ENCODE results near the gene ARRB2. TPM values are rescaled to one million over a fixed set of nuclear protein-coding genes. Genes with fewer than 3 reads are reported as not detected.
"Not testable (repeated sequence)": the region's sequence is repeated elsewhere in the genome, so short reads cannot be mapped to it uniquely, and the experiment has no call there.

Gene ARRB2
- total and polyA plus RNA-seq, 2 experiments from 2014 or later: 17.3 to 23.3 TPM

DNA sequence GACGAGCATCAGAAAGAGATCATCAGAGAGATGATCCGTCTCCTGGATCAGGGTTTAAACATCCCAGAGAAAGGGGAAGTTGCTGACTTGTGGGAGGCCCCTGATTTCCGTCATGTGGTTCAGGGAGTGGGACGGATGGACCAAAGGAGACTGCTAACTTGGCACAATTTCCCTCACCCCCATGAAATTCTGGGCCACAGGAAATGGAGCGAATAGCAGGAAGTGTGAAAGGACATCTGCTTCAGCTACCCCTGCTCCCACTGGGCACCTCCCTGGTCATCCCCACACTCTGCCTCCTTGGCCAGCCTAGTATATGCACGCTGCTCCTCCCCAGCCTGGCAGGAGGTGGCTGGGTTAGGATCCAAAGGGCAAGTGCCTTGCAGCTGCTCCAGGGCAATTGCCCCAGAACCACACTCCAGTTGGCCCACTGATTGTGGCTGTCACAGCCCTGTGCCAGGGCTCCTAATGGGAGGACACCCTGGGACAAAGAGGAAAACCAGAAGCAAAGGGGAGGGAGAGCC, 1.3 kb downstream of the ARRB2 start:
- Histone ChIP-seq H3K9me3 (ENCODE audit: low read depth) (no peaks in the 10 kb centered on the region), H3K4me3 (no peak overlapping the region), H3K36me3 (no peaks in the 10 kb centered on the region), H3K27me3 (peaks cover 3% of the 10 kb centered on the region), H3K27ac (no peak overlapping the region), H3K4me1 (ENCODE audit: low read depth) (no peaks in the 10 kb centered on the region)
- no peak for DNase-seq (ENCODE audit: low read depth in 1 of 2, low spot score in 1 of 2)
- TF ChIP-seq, protein P1, sequence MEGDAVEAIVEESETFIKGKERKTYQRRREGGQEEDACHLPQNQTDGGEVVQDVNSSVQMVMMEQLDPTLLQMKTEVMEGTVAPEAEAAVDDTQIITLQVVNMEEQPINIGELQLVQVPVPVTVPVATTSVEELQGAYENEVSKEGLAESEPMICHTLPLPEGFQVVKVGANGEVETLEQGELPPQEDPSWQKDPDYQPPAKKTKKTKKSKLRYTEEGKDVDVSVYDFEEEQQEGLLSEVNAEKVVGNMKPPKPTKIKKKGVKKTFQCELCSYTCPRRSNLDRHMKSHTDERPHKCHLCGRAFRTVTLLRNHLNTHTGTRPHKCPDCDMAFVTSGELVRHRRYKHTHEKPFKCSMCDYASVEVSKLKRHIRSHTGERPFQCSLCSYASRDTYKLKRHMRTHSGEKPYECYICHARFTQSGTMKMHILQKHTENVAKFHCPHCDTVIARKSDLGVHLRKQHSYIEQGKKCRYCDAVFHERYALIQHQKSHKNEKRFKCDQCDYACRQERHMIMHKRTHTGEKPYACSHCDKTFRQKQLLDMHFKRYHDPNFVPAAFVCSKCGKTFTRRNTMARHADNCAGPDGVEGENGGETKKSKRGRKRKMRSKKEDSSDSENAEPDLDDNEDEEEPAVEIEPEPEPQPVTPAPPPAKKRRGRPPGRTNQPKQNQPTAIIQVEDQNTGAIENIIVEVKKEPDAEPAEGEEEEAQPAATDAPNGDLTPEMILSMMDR (IDR thresholded peaks at IDR 0.05; ENCODE audit: low read depth, low read length): no peak

DNA sequence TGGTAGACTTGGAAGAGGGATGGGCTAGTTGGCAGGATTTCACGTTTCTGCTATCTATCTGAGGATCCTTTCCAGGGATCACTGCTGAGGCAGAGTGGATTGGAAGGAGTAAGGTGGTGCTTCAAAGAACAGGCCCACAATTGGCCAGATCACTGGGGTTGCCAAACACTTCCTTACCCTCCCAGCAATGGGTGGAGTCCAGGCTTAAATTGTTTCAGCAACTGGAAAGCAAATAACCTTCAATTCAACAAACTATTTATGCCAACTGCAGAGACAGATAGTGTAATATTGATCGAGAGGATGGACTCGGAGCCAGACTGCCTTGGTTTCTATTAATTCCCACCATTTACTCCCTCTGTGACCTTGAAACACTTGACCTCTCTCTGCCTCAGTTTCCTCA, 2.1 kb downstream of the ARRB2 start:
- Histone ChIP-seq H3K4me3 (no peak overlapping the region), H3K27me3 (peaks cover 3% of the 10 kb centered on the region), H3K4me1 (ENCODE audit: low read depth) (no peaks in the 10 kb centered on the region), H3K36me3 (no peaks in the 10 kb centered on the region), H3K27ac (no peak overlapping the region), H3K9me3 (ENCODE audit: low read depth) (no peaks in the 10 kb centered on the region)
- TF ChIP-seq, protein P1 (IDR thresholded peaks at IDR 0.05; ENCODE audit: low read depth, low read length): no peak
- no peak for DNase-seq (ENCODE audit: low read depth in 1 of 2, low spot score in 1 of 2)

DNA sequence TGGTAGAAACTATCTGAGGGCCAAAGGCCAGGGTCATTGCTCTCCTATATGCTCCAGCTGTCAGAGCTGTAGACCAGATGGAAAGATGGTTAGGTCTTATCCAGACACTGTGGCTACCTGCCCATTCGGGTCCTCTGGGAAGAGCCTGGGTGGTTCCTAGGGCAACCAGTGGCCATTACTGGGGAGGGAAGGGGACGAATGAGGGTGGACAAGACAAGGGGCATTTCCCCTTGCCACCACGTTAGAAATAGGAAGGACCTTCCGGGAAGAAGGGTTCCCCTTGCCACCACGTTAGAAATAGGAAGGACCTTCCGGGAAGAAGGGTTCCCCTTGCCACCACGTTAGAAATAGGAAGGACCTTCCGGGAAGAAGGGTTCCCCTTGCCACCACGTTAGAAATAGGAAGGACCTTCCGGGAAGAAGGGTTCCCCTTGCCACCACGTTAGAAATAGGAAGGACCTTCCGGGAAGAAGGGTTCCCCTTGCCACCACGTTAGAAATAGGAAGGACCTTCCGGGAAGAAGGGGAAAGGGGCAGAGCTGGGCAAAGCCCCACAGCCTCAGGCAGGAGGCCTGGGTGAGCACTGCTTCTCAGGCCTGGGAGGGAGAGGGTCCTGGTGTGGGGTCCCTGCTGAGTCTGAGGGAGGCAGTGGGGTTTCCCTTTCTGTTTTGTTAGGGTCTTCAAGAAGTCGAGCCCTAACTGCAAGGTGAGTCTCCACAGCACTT, 4.1 kb downstream of the ARRB2 start:
- not testable (repeated sequence) for H3K4me3 ChIP-seq; H3K9me3 ChIP-seq (ENCODE audit: low read depth); DNase-seq (ENCODE audit: low read depth in 1 of 2, low spot score in 1 of 2); H3K27ac ChIP-seq; H3K27me3 ChIP-seq; H3K36me3 ChIP-seq; H3K4me1 ChIP-seq (ENCODE audit: low read depth)

DNA sequence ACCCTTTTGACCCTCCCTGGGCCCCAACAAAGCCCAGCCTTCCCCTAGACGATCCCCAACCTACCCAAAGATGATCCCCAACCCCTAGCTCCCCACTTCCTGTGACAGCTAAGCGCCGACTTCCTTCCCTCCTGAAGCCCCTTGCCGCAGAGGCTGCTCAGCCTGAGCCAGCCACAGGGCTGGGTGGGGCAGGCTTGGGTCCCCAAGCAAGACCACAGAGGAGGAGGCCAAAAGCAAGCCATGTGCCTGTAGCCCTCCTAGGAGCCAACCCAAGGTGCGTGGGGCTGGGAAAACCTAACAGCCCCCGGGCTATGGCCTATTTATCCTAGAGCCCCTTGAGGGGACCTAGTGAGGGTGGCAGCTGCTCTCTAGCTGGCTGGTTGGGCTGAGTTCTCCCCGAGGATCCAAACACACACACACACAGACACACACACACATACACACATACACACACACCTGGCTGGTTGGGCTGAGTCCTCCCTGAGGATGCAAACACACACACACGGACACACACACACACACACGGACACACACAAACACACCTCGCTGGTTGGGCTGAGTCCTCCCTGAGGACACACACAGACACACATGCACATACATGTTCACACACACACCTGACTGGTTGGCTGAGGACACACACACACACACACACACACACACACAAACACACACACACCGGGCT, 4.8 kb downstream of the ARRB2 start:
- H3K36me3 ChIP-seq: no peaks in the 10 kb centered on the region
- peaks cover 3% of the 10 kb centered on the region for H3K27me3 ChIP-seq
- DNase-seq (ENCODE audit: low read depth in 1 of 2, low spot score in 1 of 2): no peak
- no peak overlapping the region for H3K4me3 ChIP-seq
- H3K9me3 ChIP-seq (ENCODE audit: low read depth): no peaks in the 10 kb centered on the region
- H3K27ac ChIP-seq: no peak overlapping the region
- H3K4me1 ChIP-seq (ENCODE audit: low read depth): no peaks in the 10 kb centered on the region
- TF ChIP-seq, protein P1 (IDR thresholded peaks at IDR 0.05; ENCODE audit: low read depth, low read length): no peak

DNA sequence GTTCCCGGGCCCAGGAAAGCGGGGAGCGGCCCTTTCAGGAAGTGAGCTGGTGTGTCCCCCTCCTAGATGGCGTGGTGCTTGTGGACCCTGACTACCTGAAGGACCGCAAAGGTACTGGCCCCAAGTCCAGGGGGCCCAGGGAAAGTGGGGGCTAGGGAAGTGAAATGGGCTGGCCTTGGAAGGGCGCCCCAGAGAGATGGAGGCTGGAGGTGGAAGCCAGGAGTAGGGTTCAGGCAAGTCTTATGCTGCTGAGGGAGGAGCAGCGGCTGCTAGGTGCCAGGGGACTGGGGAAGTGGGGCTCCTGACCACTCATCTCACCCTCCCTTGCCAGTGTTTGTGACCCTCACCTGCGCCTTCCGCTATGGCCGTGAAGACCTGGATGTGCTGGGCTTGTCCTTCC, 5.6 kb downstream of the ARRB2 start:
- Histone ChIP-seq H3K9me3 (ENCODE audit: low read depth) (no peaks in the 10 kb centered on the region), H3K27ac (no peak overlapping the region), H3K4me3 (no peak overlapping the region), H3K4me1 (ENCODE audit: low read depth) (no peaks in the 10 kb centered on the region), H3K36me3 (no peaks in the 10 kb centered on the region), H3K27me3 (peaks cover 3% of the 10 kb centered on the region)
- TF ChIP-seq, protein P1 (IDR thresholded peaks at IDR 0.05; ENCODE audit: low read depth, low read length): no peak
- no peak for DNase-seq (ENCODE audit: low read depth in 1 of 2, low spot score in 1 of 2)

DNA sequence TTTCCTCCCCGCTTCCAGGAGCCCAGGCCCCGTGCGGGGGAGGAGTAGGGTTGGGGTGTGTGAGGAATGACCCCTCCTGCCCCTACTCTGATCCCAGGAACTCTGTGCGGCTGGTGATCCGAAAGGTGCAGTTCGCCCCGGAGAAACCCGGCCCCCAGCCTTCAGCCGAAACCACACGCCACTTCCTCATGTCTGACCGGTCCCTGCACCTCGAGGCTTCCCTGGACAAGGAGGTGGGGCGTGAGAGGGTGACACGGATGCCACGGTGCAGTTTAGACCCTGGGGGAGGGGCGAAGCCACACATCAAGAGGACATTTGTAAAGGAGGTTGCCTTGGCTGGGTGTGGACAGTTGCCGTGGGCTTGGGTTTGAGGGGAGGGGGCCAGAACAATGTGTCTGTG, 7.4 kb downstream of the ARRB2 start:
- TF ChIP-seq, protein P1 (IDR thresholded peaks at IDR 0.05; ENCODE audit: low read depth, low read length): no peak
- DNase-seq (ENCODE audit: low read depth in 1 of 2, low spot score in 1 of 2): no peak
- Histone ChIP-seq H3K4me3 (no peak overlapping the region), H3K27ac (no peak overlapping the region), H3K27me3 (no peaks in the 10 kb centered on the region), H3K9me3 (ENCODE audit: low read depth) (no peaks in the 10 kb centered on the region), H3K36me3 (no peaks in the 10 kb centered on the region), H3K4me1 (ENCODE audit: low read depth) (no peaks in the 10 kb centered on the region)
